HepG2 (cell line): Measurements from ENCODE around the gene STK11. TPM values are rescaled to one million over a fixed set of nuclear protein-coding genes. Genes with fewer than 3 reads are reported as not detected.

ENCODE experiments used
- CEBPZ ChIP-seq: IDR thresholded peaks from 2 replicates; pipeline ENCODE4 v1.6.1; 2012; ENCODE audit warnings: low read length, improper control_type of control experiment
- CREBL2 ChIP-seq: sonication (generic); formaldehyde crosslinking; IDR thresholded peaks from 2 replicates; pipeline ENCODE4 v1.8.1; 2023; ENCODE audit warnings: missing genetic modification reagents, mild to moderate bottlenecking, borderline replicate concordance
- DPF2 ChIP-seq: sonication (generic); formaldehyde crosslinking; IDR thresholded peaks from 2 replicates; pipeline ENCODE4 v1.4.0; 2020; ENCODE audit warnings: mild to moderate bottlenecking, low read depth, missing genetic modification reagents, borderline replicate concordance
- ERF ChIP-seq: IDR thresholded peaks from 2 replicates; pipeline ENCODE4 v1.6.1; 2018; ENCODE audit warnings: missing biosample characterization, missing genetic modification reagents
- FOXA3 ChIP-seq: IDR thresholded peaks from 2 replicates; pipeline ENCODE4 v1.6.1; 2016; ENCODE audit warnings: missing genetic modification reagents, missing compliant biosample characterization
- GMEB1 ChIP-seq: sonication (generic); formaldehyde crosslinking; IDR thresholded peaks from 2 replicates; pipeline ENCODE4 v1.5.1; 2020; ENCODE audit warnings: missing genetic modification reagents, mild to moderate bottlenecking, borderline replicate concordance
- ISL2 ChIP-seq: sonication (generic); formaldehyde crosslinking; IDR thresholded peaks from 2 replicates; pipeline ENCODE4 v1.5.0; 2020; ENCODE audit warnings: missing genetic modification reagents
- NFE2L2 ChIP-seq: fragments of 150-350 bp; IDR thresholded peaks from 2 replicates; pipeline ENCODE4 v1.6.1; 2014; ENCODE audit warnings: low read length
- NR2F1 ChIP-seq, 2 experiments: fragments of 450-650 bp in 1 of 2; formaldehyde crosslinking in 1 of 2; IDR thresholded peaks; 2 replicates each; pipeline versions ENCODE4 v1.5.0 to v1.6.1; 2016 to 2020; ENCODE audit warnings: mild to moderate bottlenecking in 1 of 2, missing compliant biosample characterization in 1 of 2, missing genetic modification reagents in 1 of 2, moderate library complexity in 1 of 2
- POLR2A ChIP-seq, 2 experiments: IDR thresholded peaks; 2 replicates each; pipeline ENCODE4 v1.6.1; 2011; ENCODE audit warnings: low read depth in 2 of 2, low read length in 2 of 2, mild to moderate bottlenecking in 1 of 2, moderate library complexity in 1 of 2; ENCODE audit not compliant: insufficient read depth in 1 of 2
- RXRB ChIP-seq: IDR thresholded peaks from 2 replicates; pipeline ENCODE4 v1.6.1; 2016; ENCODE audit warnings: borderline replicate concordance, missing genetic modification reagents, missing compliant biosample characterization
- SMAD3 ChIP-seq: sonication (generic); formaldehyde crosslinking; IDR thresholded peaks from 2 replicates; pipeline ENCODE4 v1.4.0; 2020; ENCODE audit warnings: missing genetic modification reagents
- SPEN ChIP-seq: sonication (generic); formaldehyde crosslinking; IDR thresholded peaks from 2 replicates; pipeline ENCODE4 v1.5.1; 2020; ENCODE audit warnings: low read depth, mild to moderate bottlenecking, missing genetic modification reagents
- TARDBP ChIP-seq: sonication (generic); formaldehyde crosslinking; IDR thresholded peaks from 2 replicates; pipeline ENCODE4 v1.8.0; 2022; ENCODE audit warnings: mild to moderate bottlenecking, missing genetic modification reagents
- ZGPAT ChIP-seq: IDR thresholded peaks from 2 replicates; pipeline ENCODE4 v1.6.1; 2016; ENCODE audit warnings: mild to moderate bottlenecking
- ZIK1 ChIP-seq: sonication (generic); formaldehyde crosslinking; IDR thresholded peaks from 2 replicates; pipeline ENCODE4 v1.5.0; 2020; ENCODE audit warnings: mild to moderate bottlenecking, low read depth, missing genetic modification reagents, borderline replicate concordance
- ZNF263 ChIP-seq: sonication (generic); formaldehyde crosslinking; IDR thresholded peaks from 2 replicates; pipeline ENCODE4 v1.4.0; 2020; ENCODE audit warnings: missing genetic modification reagents
- ZNF282 ChIP-seq: fragments of 450-650 bp; IDR thresholded peaks from 2 replicates; pipeline ENCODE4 v1.6.1; 2018; ENCODE audit not compliant: partially characterized antibody
- ZNF326 ChIP-seq: sonication (generic); formaldehyde crosslinking; IDR thresholded peaks from 2 replicates; pipeline ENCODE4 v1.4.0; 2020; ENCODE audit warnings: missing genetic modification reagents, borderline replicate concordance
- ZNF549 ChIP-seq: sonication (generic); formaldehyde crosslinking; IDR thresholded peaks from 2 replicates; pipeline ENCODE4 v1.5.0; 2020; ENCODE audit warnings: missing genetic modification reagents
- ZNF557 ChIP-seq: sonication (generic); formaldehyde crosslinking; IDR thresholded peaks from 2 replicates; pipeline ENCODE4 v1.4.0; 2020; ENCODE audit warnings: missing genetic modification reagents
- ZNF614 ChIP-seq: IDR thresholded peaks from 2 replicates; pipeline ENCODE4 v1.6.1; 2018; ENCODE audit warnings: missing biosample characterization, missing genetic modification reagents, inconsistent platforms, borderline replicate concordance
- ZNF746 ChIP-seq: sonication (generic); formaldehyde crosslinking; IDR thresholded peaks from 2 replicates; pipeline ENCODE4 v1.8.0; 2022; ENCODE audit warnings: mild to moderate bottlenecking, missing genetic modification reagents
- ZNF788 ChIP-seq: sonication (generic); formaldehyde crosslinking; IDR thresholded peaks from 2 replicates; pipeline ENCODE4 v1.5.0; 2020; ENCODE audit warnings: mild to moderate bottlenecking, missing genetic modification reagents, borderline replicate concordance
- polyA plus RNA-seq, 8 experiments: library from polyadenylated mRNA; depleted of rRNA in 3 of 8; stranded (reverse) in 7 of 8; unstranded in 1 of 8; fragments of >200 nt; fragmentation: Illumina TruSeq in 4 of 8; extraction: Trizol in 4 of 8; gene quantifications; 2 replicates each; pipeline versions ENCODE4 v1.2.1 to v1.2.3, GENCODE V29; 2011 to 2016; ENCODE audit warnings: low read depth in 4 of 8, missing spikeins in 1 of 8, mixed read lengths in 1 of 8; ENCODE audit not compliant: insufficient read depth in 1 of 8
- total RNA-seq, 5 experiments: library from RNA; depleted of rRNA; stranded (reverse); fragments of >200 nt; fragmentation: Illumina TruSeq; extraction: Trizol; gene quantifications; 2 replicates each; pipeline ENCODE4 v1.2.3, GENCODE V29; 2016; ENCODE audit warnings: low read depth in 1 of 5

The STK11 gene
- total and polyA plus RNA-seq, 2 of the 13 experiments (the other 11 are each of a cell fraction or from before 2014, with no cell fraction given), result 27.5 to 43.6 TPM

- TF ChIP-seq DPF2 (CRISPR knock-in tag) (peak; percentile 50), SPEN (CRISPR knock-in tag) (peak; percentile 72; the same call in 1 of the 2 replicates), NR2F1 (CRISPR knock-in tag; IDR thresholded peaks at IDR 0.05) (peak; percentile 93 to 99), ZGPAT (no peak), ZNF263 (CRISPR knock-in tag) (peak; percentile 90), CREBL2 (CRISPR knock-in tag) (no peak), ZNF326 (CRISPR knock-in tag) (no peak), ERF (peak; percentile 61; the same call in 1 of the 2 replicates), NFE2L2 (no peak), ISL2 (CRISPR knock-in tag) (0 out of 2 replicates have a peak, but pooled peaks have one; percentile 35), ZNF549 (CRISPR knock-in tag) (no peak), SMAD3 (CRISPR knock-in tag) (0 out of 2 replicates have a peak, but pooled peaks have one; percentile 42), FOXA3 (CRISPR knock-in tag) (peak; percentile 72), ZNF746 (CRISPR knock-in tag) (peak; percentile 86), ZNF614 (CRISPR knock-in tag) (no peak), POLR2A (IDR thresholded peaks at IDR 0.05; ENCODE audit: insufficient read depth in 1 of 2, low read depth in 2 of 2, low read length in 2 of 2) (peak; percentile 43 to 55; a peak in 2 of 4 replicates), ZIK1 (CRISPR knock-in tag) (no peak), ZNF557 (no peak), CEBPZ (no peak), ZNF282 (no peak), RXRB (CRISPR knock-in tag) (peak; percentile 96), ZNF788 (CRISPR knock-in tag) (peak; percentile 33; the same call in 1 of the 2 replicates), GMEB1 (CRISPR knock-in tag) (no peak), TARDBP (CRISPR knock-in tag) (peak; percentile 48; the same call in 1 of the 2 replicates)
These were observed 49.1 kb downstream of the STK11 start (continued) for GRCh38 chr19:1254530-1255185.
